HEK293 (cell line): Measurements from ENCODE around the gene RPS5.

Experiments used
- BCL6B ChIP-seq: fragments of 450-650 bp; formaldehyde crosslinking; IDR thresholded peaks from 2 replicates; pipeline ENCODE4 v1.5.1; 2017; ENCODE audit warnings: missing biosample characterization, missing genetic modification characterization
- PATZ1 ChIP-seq: fragments of 450-650 bp; formaldehyde crosslinking; IDR thresholded peaks from 2 replicates; pipeline ENCODE4 v1.5.1; 2016; ENCODE audit warnings: missing biosample characterization, missing genetic modification characterization
- PRDM10 ChIP-seq: fragments of 450-650 bp; formaldehyde crosslinking; IDR thresholded peaks from 2 replicates; pipeline ENCODE4 v1.5.1; 2016; ENCODE audit warnings: missing biosample characterization, missing genetic modification characterization
- ZBTB44 ChIP-seq: fragments of 450-650 bp; IDR thresholded peaks from 2 replicates; pipeline ENCODE4 v1.5.1; 2018; ENCODE audit warnings: missing biosample characterization, mild to moderate bottlenecking, missing genetic modification characterization
- ZBTB48 ChIP-seq: fragments of 450-650 bp; formaldehyde crosslinking; IDR thresholded peaks from 2 replicates; pipeline ENCODE4 v1.5.1; 2016; ENCODE audit warnings: missing biosample characterization, missing genetic modification characterization
- ZFP3 ChIP-seq: fragments of 450-650 bp; formaldehyde crosslinking; IDR thresholded peaks from 2 replicates; pipeline ENCODE4 v1.5.1; 2016; ENCODE audit warnings: low read depth, missing biosample characterization, missing genetic modification characterization
- ZNF10 ChIP-seq: fragments of 450-650 bp; formaldehyde crosslinking; IDR thresholded peaks from 2 replicates; pipeline ENCODE4 v1.5.1; 2017; ENCODE audit warnings: missing biosample characterization, missing genetic modification characterization
- ZNF114 ChIP-seq: fragments of 450-650 bp; formaldehyde crosslinking; IDR thresholded peaks from 2 replicates; pipeline ENCODE4 v1.5.0; 2017; ENCODE audit warnings: missing biosample characterization, missing genetic modification characterization
- ZNF121 ChIP-seq: fragments of 450-650 bp; formaldehyde crosslinking; IDR thresholded peaks from 2 replicates; pipeline ENCODE4 v1.5.1; 2016; ENCODE audit warnings: missing biosample characterization, missing genetic modification characterization
- ZNF155 ChIP-seq: fragments of 450-650 bp; formaldehyde crosslinking; IDR thresholded peaks from 2 replicates; pipeline ENCODE4 v1.5.1; 2016; ENCODE audit warnings: missing biosample characterization, missing genetic modification characterization
- ZNF16 ChIP-seq: fragments of 450-650 bp; formaldehyde crosslinking; IDR thresholded peaks from 2 replicates; pipeline ENCODE4 v1.5.1; 2016; ENCODE audit warnings: low read depth, missing biosample characterization, missing genetic modification characterization
- ZNF175 ChIP-seq: fragments of 450-650 bp; formaldehyde crosslinking; IDR thresholded peaks from 2 replicates; pipeline ENCODE4 v1.5.1; 2016; ENCODE audit warnings: missing biosample characterization, missing genetic modification characterization
- ZNF19 ChIP-seq: fragments of 450-650 bp; formaldehyde crosslinking; IDR thresholded peaks from 2 replicates; pipeline ENCODE4; 2016; ENCODE audit warnings: missing biosample characterization, missing genetic modification characterization, low read depth
- ZNF280C ChIP-seq: fragments of 450-650 bp; formaldehyde crosslinking; IDR thresholded peaks from 2 replicates; pipeline ENCODE4 v1.5.1; 2016; ENCODE audit warnings: missing biosample characterization, missing genetic modification characterization
- ZNF302 ChIP-seq: fragments of 450-650 bp; formaldehyde crosslinking; IDR thresholded peaks from 2 replicates; pipeline ENCODE4 v1.5.1; 2016; ENCODE audit warnings: missing biosample characterization, missing genetic modification characterization, low read depth
- ZNF335 ChIP-seq: fragments of 450-650 bp; formaldehyde crosslinking; conservative IDR thresholded peaks from 2 replicates; pipeline ENCODE4 v1.5.1; 2016; ENCODE audit warnings: missing biosample characterization, missing genetic modification characterization
- ZNF404 ChIP-seq: fragments of 450-650 bp; formaldehyde crosslinking; IDR thresholded peaks from 2 replicates; pipeline ENCODE4 v1.5.1; 2017; ENCODE audit warnings: missing biosample characterization, missing genetic modification characterization
- ZNF501 ChIP-seq: fragments of 450-650 bp; formaldehyde crosslinking; IDR thresholded peaks from 2 replicates; pipeline ENCODE4 v1.5.1; 2016; ENCODE audit warnings: missing biosample characterization, missing genetic modification characterization
- ZNF514 ChIP-seq: fragments of 450-650 bp; formaldehyde crosslinking; IDR thresholded peaks from 2 replicates; pipeline ENCODE4 v1.5.1; 2016; ENCODE audit warnings: missing biosample characterization, missing genetic modification characterization
- ZNF530 ChIP-seq: fragments of 450-650 bp; formaldehyde crosslinking; IDR thresholded peaks from 2 replicates; pipeline ENCODE4 v1.5.1; 2016; ENCODE audit warnings: low read depth, missing biosample characterization, missing genetic modification characterization
- ZNF549 ChIP-seq: fragments of 450-650 bp; IDR thresholded peaks from 2 replicates; pipeline ENCODE4 v1.5.1; 2018; ENCODE audit warnings: missing biosample characterization, missing genetic modification characterization, mild to moderate bottlenecking, inconsistent platforms, moderate library complexity
- ZNF555 ChIP-seq: fragments of 450-650 bp; formaldehyde crosslinking; conservative IDR thresholded peaks from 2 replicates; pipeline ENCODE4 v1.5.1; 2017; ENCODE audit warnings: missing biosample characterization, mild to moderate bottlenecking, missing genetic modification characterization, inconsistent platforms
- ZNF560 ChIP-seq: fragments of 450-650 bp; formaldehyde crosslinking; IDR thresholded peaks from 2 replicates; pipeline ENCODE4 v1.5.1; 2017; ENCODE audit warnings: missing biosample characterization, missing genetic modification characterization, borderline replicate concordance
- ZNF621 ChIP-seq: fragments of 450-650 bp; formaldehyde crosslinking; IDR thresholded peaks from 2 replicates; pipeline ENCODE4 v1.5.1; 2017; ENCODE audit warnings: missing biosample characterization, missing genetic modification characterization
- ZNF624 ChIP-seq: fragments of 450-650 bp; formaldehyde crosslinking; IDR thresholded peaks from 2 replicates; pipeline ENCODE4 v1.5.1; 2017; ENCODE audit warnings: missing biosample characterization, missing genetic modification characterization
- ZNF654 ChIP-seq: fragments of 450-650 bp; formaldehyde crosslinking; IDR thresholded peaks from 2 replicates; pipeline ENCODE4 v1.5.1; 2016; ENCODE audit warnings: low read depth, missing biosample characterization, missing genetic modification characterization
- ZNF664 ChIP-seq: fragments of 450-650 bp; formaldehyde crosslinking; IDR thresholded peaks from 2 replicates; pipeline ENCODE4 v1.5.1; 2016; ENCODE audit warnings: missing biosample characterization, missing genetic modification characterization
- ZNF843 ChIP-seq: fragments of 450-650 bp; formaldehyde crosslinking; IDR thresholded peaks from 2 replicates; pipeline ENCODE4 v1.5.1; 2016; ENCODE audit warnings: missing biosample characterization, missing genetic modification characterization

The RPS5 gene

GRCh38 chr19:58386576-58387337 is at the start of gene RPS5 (continued):
- TF ChIP-seq BCL6B (no peak), ZNF10 (0 out of 2 replicates have a peak, but pooled peaks have one; percentile 28), ZNF175 (no peak), ZNF843 (peak; percentile 52; the same call in 1 of the 2 replicates), ZNF302 (tag by site-specific recombination) (no peak), ZNF19 (no peak), ZNF621 (tag by site-specific recombination) (no peak), ZNF16 (no peak), ZNF560 (tag by site-specific recombination) (no peak), ZNF549 (tag by site-specific recombination) (no peak), ZNF530 (tag by site-specific recombination) (no peak), ZNF555 (tag by site-specific recombination) (no peak), ZNF514 (tag by site-specific recombination) (no peak), ZNF280C (tag by site-specific recombination) (no peak), ZNF121 (no peak), ZNF654 (no peak), ZBTB48 (0 out of 2 replicates have a peak, but pooled peaks have one; percentile 17), ZNF155 (tag by site-specific recombination) (no peak), ZFP3 (tag by site-specific recombination) (no peak), ZNF664 (tag by site-specific recombination) (no peak), ZNF624 (tag by site-specific recombination) (no peak), ZNF114 (no peak), PRDM10 (tag by site-specific recombination) (peak; percentile 67), PATZ1 (tag by site-specific recombination) (peak; percentile 42), ZNF335 (tag by site-specific recombination) (peak; percentile 99), ZBTB44 (tag by site-specific recombination) (no peak), ZNF501 (peak; percentile 83), ZNF404 (tag by site-specific recombination) (no peak)
